GM21786 (cell line): ENCODE measurements around the gene NTMT1.

Experiments used
- ATAC-seq: cut with Tn5 transposase; IDR thresholded peaks from one replicate; pipeline ENCODE4 v1.9.1; 2021; ENCODE audit not compliant: unreplicated experiment

The NTMT1 gene

DNA sequence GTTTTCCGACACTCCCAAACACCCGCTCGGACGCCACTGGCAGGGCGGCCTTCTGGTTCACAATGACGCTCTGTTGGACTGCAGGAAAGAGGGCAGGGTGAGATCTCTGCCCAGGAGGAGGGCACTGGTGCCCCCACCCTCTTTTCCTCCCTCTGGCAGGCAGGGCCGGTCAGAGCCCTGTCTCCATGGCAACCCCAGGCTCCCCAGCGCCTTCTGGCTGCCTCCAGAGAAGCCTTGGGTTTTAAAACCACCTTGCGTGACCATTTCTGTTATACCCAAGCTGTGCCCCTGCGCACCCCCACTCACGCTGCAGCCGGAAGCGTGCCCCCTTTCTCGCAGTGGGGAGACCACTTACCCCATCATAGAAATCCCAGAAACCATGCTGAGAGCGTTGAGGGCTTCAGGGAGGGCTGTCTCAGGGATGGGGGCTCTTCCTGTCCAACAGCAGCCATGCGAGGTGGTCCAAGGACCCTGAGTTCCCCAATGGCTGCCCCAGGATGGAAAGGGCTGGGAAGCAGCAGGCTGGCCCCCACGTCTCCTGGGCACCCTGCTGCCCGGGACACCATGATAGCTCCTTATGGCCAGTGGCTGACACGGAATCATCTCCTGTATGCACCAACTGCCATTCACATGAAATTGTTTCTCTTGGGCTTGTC lies 12.3 kb upstream of the NTMT1 start:
- ATAC-seq: no peak

DNA sequence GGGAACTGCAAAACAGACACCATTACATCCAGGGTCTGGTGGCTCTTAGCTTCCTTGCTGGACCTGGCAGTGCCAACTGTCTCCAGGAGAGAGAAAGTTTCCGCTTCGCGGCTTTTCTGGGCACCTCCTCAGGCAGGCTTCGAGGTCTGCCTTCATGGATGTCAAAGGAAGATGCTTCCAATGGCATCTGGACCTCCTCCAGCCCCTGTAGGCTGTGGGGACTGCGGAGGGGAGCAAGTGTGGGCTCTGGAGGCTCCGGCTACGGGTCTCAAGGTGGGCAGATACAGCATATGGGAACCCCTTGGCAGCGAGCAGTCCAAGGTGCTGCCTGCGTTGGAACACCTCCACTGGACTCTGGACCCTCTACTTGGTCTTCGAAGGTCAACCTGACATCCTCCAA lies 11.0 kb upstream of the NTMT1 start:
- no peak for ATAC-seq

DNA sequence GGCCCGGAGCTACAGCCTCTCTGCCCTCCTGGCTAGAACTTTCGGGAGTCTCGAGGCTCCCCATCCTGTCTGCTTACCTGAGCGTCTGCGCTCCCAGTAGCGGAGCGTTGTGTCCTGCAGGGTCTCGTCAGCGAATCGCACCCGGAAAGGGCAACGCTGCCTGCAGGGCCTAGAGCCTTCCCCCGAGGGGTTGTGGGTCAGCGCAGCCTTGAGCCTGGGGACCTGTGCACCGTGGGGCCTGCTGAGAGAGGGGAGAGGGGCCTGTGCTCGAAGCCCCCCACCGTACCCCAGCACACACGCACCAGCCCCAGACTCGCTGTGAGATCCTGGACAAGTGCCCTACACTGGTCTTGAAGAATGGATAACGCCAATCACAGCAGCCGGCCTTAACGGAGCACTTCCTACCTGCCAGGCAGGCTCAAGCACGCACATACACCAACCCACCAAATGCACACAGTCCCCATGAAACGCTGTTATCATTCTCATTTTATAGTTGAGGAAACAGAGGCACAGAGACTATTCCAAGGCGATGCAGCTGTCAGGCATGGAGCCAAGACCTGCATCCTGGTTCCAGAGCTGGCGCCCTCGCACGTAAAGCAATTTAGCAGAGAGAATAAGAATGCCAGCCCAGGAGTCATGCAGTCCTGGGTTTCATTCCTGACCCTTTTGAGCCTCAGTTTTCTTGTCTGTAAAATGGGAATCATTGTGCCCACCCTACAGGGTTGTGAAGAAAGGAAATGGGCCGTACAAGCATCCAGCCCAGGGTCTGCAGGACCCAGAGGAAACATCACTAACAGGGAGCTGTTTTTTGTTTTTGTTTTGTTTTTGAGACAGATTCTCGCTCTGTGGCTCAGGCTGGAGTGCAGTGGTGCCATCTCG lies 10.3 kb upstream of the NTMT1 start:
- ATAC-seq: no peak

DNA sequence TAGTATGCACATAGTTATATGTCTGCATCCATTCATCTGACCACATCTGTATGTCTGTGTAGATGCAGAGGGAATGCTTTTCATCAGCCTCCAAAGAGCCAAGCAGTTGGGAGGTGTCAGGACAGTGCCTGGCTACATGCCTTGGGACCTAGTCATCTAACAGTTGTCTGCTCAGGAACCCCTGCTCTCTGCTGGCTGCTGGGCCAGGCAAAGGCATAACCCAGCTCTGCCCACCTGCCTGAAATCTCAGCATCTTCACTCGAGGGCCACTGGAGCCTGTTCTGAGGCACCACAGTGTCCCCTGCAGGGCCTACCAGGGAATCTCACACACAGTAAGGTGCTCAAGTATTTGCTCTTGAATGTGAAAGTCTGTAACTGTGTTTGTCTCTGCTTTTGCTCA lies 8.8 kb upstream of the NTMT1 start:
- no peak for ATAC-seq

DNA sequence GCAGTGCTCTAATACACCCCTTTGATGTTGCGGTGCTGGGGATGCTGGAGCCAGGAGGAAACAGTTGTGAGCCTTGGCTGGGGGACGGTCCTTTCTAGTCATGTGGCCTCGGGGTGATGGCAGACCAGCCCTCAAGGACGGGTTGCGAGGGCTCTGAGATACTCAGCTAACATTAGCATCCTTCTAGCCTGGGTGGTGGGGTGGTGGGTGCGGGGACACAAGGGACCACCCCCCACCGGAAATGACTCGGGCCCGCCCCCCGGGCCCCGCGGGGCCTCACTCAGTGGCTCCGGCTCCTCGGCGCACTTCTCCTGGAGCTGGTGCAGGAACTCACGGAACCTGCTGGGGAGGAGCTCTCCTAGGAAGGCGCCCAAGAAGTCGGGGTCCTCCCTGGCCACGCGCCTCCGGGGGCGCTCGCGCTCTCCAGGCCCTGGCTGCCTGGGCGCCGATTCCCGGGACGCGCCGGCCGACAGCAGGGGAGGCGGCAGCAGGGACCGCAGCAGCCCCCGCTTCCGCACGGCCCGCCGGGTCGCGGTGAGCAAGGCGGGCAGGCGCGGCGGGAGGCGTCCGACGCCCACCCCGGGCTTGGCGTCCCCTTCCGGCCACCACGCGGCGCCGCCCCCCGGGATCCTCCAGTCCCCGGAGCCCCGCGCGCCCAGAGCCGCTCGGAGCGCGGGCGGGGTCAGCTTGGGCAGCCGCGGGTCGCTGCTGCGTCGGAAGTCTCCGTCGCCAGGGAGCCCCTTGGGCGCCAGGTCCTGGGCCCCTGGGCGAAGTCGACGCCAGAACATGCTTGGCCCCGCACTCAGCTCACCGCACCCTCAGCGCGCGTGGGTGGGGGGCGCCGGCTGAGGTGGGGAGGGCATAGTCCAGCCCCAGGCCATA lies 5.9 kb upstream of the NTMT1 start:
- no peak for ATAC-seq

DNA sequence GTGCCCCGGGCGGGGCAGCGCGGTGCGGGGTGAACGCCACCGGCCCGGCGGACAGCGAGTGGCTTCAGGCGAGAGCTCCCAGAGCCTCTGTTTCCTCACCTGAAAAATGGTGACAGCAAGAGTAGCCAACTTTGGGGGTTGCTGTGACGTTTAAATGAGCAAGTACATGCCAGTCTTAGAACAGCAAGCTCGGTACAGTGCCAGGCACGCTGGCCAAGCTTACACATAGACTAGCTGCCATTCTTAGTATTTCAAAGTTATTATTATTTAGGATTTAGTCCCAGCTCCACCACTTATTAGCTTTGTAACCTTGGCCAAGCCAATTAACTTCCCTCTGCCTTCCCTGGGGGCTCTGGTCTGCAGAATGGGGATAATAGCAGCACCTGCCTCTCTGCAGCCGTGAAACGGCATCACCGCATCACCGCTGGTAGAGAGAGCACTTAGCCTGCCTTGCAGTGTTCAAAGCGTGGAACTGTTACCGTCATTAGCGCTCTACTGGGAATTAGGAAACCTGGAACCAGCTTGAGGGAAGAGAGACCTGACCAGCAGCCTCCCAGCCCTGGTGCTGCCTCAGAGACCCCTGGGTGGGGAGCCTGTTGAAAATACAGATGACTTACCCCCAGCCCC lies 5.2 kb upstream of the NTMT1 start, which contains the start of gene C9orf50:
C9orf50 (minus strand) TSS at position 433 of the 627 bp plus-strand sequence. CDS start 527 bp downstream, outside the sequence.
- no peak for ATAC-seq

DNA sequence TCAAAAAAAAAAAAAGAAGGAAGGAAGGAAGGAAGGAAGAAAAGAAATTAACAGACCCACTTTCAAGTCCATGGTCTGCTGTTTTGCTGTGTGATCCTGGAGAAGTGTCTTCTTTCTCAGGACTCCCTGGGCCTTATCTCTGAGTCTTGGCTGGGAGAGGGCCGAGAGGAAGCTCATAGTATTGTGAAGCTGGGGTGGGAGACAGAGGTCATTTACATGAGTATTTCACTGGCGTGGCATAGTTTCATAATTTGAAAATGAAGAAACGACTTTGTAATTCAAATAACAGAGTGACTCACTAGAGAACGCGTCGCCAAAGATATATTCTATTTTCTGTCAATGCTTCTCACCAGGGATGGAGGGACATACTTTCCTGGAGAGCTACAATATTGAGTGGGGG lies 2.6 kb upstream of the NTMT1 start:
- no peak for ATAC-seq

DNA sequence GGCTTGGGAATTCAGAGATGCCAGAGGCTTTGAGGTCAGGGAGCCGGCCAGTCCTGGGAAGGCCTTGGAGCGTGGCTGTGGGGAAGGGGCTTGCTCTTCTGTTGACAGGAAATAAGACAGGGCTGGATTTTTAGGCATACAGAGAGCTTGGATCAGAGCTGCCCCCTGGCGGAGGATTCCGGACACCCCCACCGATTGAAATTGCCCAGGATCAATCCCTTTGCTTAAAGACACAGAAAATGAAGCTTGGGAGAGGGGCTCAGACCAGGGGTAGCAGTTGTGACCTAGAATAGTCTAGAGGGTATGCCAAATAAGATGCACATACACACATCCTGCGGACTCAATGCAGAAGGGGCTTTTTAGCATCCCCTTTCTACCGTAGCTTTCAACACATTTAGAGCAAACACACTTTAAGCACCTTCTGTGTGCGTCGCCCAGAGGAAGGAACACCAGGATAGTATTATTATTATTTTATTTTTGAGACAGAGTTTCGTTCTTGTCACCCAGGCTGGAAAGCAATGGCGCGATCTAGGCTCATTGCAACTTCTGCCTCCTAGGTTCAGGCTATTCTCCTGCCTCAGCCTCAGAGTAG lies 1.7 kb upstream of the NTMT1 start:
- ATAC-seq: no peak

DNA sequence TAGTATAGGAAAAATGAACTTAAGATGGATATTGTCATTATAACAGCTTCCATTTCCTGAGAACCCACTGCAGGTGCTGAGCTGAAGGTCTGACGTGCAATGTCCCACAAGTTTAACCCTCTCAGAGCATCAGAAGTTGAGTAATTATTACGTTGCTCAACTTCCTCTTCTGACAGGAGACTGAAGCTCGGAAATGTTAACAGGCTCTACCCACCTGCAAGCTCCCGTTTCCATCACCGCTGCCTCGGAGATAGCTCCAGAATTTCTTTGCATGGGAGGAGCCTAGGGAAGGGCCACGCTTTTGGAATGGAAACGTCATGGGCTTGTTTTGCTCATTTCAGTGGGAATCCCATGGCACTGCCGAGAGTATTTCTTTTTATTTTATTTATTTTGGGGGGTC lies 1.0 kb upstream of the NTMT1 start:
- ATAC-seq: no peak

DNA sequence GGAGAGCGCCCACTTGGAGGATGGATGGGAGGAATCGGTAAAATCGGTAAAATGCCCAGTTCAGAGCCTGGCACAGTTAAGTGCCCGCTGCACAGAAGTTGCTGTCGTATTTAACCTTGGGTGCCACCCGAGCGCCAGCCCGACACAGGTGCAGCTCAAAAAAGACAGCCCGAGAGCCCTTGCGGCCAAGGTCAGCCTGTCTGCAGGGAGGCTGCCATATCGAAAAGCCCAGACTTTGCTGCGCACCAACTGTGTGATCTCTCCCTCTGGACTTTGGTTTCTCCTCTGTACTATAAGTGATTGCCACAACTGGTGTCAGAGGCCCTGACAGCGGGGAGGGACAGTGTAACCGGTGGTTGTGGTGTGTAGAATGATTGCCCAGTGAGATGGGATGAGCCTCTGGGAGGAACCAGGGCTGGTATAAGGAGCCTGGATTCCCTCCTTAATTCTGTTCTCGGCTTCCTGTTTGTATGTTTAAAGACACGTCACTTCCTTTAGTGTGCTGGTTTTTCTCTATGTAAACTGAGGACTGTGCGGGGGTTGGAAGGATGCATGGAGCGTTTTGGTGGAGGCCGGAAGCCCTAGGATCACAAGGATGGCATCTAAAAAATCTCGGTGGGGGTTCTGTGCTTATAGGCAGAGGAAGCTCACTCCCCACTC lies 792 bp downstream of the NTMT1 start:
- no peak for ATAC-seq

DNA sequence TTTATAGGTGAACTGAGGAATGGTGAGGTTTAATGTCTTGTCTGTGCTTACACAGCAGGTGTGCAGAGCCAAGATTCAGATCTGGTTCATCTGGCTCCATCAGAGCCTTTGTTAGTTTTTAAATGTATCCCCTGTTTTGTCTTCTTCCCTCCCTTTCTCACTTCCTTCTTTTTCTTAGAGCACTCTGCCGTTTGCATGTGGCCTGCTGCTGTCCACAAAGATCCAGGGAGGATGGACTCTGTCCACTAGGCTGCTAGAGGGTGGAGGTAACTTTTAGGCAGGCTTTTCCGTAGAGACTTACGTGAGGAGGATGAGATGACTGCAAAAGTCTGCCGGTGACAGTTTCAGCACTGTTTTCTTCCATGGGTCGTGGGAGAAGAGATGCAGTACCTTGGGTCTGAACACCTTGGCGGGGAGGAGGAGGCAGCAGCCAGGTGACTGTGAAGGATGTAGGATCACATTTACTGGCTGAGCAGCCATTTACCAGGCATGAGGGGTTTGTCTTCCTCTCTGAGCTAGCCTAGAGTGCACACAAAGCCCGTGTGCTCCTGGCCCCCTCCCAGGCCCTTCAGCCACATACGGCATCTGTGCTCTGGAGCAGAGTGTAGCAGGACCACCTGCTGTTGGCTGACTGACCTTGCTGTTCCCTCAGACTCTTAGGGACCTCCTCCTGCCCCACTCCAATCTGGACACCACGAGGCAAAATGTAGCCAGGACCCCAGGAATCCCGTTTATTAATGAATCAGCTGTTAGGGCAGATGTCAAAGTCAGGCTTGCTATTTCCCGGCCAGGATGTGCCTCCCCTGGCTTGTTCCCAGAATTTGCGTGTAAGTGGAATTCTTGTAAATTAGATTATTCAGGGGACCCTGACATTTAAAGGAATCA lies 1.8 kb downstream of the NTMT1 start:
- ATAC-seq: no peak

DNA sequence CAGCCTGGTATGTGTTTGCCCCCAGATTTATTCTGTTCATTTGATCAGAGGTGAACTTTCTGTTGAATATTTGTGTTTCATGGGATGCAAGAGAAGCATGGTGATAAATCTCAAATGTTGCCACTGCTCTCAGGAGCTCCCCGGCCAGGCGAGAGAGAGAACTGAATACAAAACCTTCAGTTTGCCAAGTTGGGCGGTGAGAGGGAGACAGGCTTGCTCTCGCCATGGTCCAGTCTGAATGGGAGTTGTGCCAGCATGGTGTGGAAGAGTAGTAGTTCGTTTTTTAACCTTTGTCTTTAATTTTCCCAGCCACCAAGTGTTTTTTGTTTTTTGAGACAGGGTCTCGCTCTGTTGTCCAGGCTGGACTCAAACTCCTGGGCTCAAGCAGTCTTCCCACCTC lies 2.7 kb downstream of the NTMT1 start:
- no peak for ATAC-seq

DNA sequence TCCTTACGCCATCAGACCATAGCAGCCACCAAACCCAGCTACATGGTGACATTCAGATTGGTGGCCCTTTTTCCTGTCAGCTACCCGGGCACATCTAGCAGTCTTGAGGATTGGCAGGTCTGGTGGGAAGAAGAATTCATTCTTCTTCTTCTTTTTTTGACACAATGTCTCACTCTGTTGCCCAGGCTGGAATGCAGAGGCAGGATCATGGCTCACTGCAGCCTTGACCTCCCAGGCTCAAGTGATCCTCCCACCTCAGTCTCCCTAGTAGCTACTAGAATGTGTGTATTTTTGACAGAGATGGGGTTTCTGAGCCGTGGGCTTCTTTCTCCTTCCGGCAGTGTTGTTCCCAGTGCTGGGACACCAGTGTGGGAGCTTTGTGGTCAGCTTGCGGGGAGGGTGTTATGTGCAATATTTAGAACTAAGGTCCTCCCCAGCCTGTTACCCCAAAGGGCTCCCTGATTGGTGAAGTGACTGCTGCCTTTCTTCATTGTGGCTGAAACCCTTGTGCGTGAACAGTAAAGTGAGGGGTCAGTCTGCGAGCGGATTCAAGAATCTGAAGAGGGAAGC lies 3.4 kb downstream of the NTMT1 start:
- no peak for ATAC-seq

DNA sequence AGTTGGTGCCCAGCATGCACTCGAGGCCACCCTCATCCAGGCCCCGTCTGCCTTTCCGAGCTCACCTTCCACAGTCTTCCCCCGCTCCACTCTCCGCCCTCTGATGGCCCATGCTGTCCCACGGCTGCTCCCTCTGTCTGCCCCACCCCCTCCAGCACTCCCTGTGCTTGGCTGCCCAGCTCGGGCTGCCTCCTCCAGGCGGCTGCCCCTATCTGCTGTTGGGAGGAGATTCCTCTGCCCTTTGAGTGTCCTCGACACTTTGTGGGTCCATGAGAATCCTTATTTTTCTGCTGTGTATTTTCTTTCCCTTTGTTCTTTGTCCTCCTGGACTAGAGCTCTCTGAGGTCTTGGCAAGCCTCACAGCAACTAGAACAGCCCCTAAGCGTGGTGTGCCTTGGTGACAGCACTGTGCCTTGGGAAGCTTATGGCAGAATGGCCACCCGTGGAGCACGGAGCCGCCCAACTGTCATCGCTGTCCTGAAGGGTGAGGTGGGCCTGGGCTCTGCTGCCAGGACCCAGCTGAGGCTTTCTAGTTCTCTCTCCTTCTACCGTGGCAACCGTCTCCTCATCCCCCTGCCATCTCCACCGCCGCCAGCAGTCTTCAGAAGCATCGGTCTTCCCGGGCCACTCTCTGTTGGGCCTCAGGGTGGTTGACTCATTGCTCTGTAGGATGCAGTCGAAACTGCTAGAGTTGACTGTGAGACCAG lies 5.2 kb downstream of the NTMT1 start:
- ATAC-seq: no peak

DNA sequence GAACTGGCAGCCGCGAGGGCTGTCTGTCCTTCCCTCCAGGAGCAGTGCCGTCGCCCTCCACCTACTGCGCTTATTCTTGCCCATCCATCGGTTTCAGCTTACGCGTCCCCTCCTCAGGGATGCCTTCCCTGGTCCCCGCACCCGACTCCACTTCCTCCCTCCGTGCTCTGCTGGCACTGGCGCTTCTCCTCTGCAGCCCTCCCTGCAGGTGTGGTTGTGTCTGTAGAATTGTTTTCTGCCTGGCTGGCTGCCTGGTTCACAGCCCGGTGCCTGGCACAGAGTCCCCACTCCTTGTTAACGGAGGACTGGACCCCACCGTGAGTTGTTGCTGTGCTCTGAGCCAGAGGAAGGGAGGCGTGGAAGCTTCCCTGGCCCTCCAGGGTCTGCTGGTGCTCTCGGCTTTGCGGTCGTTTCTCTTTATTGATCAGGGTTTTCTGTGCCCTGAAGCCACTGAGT lies 5.7 kb downstream of the NTMT1 start:
- no peak for ATAC-seq

DNA sequence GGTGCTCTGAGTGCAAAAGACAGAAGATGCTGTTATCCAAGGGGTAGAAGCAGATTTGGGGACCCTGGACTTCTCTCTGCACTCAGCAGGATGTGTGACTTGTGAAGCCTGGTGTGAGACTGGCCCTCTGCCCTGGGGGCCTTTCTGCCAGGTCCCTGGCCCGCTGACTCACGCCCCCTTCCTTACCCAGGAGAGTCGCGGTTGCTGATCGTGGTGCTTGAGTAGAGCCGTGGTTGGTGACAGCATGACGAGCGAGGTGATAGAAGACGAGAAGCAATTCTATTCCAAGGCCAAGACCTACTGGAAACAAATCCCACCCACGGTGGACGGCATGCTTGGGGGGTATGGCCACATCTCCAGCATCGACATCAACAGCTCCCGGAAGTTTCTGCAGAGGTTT lies 6.5 kb downstream of the NTMT1 start:
- ATAC-seq: no peak

DNA sequence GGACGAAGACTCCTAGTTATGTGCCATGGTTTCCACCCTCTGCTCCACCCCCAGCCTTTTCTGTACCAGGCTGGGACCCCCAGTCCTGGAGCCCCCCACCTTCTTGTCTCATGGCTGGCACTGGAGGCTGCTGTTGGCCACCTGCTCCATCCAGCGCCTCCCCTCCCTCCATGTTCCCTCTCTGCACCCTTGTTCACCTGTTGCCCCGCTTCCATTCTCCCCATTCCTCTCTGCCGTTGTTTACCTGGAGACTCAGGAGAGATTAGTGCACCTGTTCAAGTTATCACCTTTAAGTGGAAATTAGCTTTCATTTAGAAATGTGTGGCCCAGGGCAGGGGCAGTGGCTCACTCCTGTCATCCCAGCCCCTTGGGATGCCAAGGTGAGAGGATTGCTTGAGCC lies 7.2 kb downstream of the NTMT1 start:
- no peak for ATAC-seq

DNA sequence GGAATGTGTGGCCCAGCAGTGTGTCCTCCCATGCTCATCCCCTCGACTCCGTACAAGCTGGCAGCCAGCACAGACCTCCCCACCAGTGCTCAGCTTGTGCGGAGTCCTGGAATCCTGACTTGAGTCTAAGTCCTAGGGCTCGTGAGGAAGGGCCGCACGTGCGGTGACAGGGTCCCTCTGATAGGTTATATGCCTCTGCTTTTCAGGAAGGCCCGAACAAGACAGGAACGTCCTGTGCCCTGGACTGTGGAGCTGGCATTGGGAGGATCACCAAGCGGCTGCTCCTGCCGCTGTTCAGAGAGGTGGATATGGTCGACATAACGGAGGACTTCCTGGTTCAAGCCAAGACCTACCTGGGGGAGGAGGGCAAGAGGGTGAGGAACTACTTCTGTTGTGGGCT lies 7.9 kb downstream of the NTMT1 start:
- ATAC-seq: no peak
